PC-9 (cell line): Measurements from ENCODE around the gene QDPR.

Source experiments
- EZH2 ChIP-seq: fragments of 200-600 bp; sonication (generic); IDR thresholded peaks from 2 replicates; pipeline ENCODE4 v1.8.0; 2017; ENCODE audit warnings: antibody characterized with exemption, low read depth
- TF ChIP-seq, protein P1 (sequence below): fragments of 200-600 bp; sonication (generic); conservative IDR thresholded peaks from 2 replicates; pipeline ENCODE4 v1.6.1; 2017; ENCODE audit warnings: mixed run types, antibody characterized with exemption, mild to moderate bottlenecking, moderate library complexity

GRCh38 chr4:17554568-17554967, 42.7 kb upstream of the QDPR start:
- TF ChIP-seq EZH2, result no peak
- TF ChIP-seq, protein P1, sequence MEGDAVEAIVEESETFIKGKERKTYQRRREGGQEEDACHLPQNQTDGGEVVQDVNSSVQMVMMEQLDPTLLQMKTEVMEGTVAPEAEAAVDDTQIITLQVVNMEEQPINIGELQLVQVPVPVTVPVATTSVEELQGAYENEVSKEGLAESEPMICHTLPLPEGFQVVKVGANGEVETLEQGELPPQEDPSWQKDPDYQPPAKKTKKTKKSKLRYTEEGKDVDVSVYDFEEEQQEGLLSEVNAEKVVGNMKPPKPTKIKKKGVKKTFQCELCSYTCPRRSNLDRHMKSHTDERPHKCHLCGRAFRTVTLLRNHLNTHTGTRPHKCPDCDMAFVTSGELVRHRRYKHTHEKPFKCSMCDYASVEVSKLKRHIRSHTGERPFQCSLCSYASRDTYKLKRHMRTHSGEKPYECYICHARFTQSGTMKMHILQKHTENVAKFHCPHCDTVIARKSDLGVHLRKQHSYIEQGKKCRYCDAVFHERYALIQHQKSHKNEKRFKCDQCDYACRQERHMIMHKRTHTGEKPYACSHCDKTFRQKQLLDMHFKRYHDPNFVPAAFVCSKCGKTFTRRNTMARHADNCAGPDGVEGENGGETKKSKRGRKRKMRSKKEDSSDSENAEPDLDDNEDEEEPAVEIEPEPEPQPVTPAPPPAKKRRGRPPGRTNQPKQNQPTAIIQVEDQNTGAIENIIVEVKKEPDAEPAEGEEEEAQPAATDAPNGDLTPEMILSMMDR, result no peak
